ENCODE results near the gene POLD1.
A peak's percentile ranks its signal among the peaks of the same experiment; 100 is the strongest.

The POLD1 gene

DNA sequence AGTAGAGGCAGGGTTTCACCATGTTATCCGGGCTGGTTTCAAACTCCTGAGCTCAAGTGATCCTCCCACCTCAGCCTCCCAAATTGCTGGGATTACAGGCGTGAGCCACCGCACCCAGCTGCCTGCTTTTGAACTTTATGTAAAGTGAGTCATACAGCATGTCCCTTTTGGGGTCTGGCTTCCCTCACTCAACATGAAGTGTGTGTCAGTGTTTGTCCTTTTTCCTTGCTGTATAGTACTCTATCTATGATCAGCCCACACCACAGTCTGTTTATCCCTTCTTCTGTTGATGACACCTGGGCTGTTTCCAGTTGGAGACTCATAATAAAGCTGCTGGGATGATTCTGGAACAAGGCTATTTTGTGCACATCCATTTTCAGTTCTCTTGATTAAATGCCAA lies 36.7 kb downstream of the POLD1 start:
- 0 out of 2 replicates have a peak overlapping the region, but pooled peaks have one; percentile 83 for H3K9ac ChIP-seq (ENCODE audit: low read length)
- no peak for TF ChIP-seq EZH2phosphoT487 (conservative IDR thresholded peaks at IDR 0.05; ENCODE audit: low read length)
- TF ChIP-seq, protein P1, sequence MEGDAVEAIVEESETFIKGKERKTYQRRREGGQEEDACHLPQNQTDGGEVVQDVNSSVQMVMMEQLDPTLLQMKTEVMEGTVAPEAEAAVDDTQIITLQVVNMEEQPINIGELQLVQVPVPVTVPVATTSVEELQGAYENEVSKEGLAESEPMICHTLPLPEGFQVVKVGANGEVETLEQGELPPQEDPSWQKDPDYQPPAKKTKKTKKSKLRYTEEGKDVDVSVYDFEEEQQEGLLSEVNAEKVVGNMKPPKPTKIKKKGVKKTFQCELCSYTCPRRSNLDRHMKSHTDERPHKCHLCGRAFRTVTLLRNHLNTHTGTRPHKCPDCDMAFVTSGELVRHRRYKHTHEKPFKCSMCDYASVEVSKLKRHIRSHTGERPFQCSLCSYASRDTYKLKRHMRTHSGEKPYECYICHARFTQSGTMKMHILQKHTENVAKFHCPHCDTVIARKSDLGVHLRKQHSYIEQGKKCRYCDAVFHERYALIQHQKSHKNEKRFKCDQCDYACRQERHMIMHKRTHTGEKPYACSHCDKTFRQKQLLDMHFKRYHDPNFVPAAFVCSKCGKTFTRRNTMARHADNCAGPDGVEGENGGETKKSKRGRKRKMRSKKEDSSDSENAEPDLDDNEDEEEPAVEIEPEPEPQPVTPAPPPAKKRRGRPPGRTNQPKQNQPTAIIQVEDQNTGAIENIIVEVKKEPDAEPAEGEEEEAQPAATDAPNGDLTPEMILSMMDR (IDR thresholded peaks at IDR 0.05; ENCODE audit: insufficient read depth, low read length, poor library complexity, severe bottlenecking), result no peak
- peaks cover 52% of the 10 kb centered on the region for H3F3A ChIP-seq (ENCODE audit: insufficient read depth)
- peak overlapping the region; percentile 14 for H3K4me3 ChIP-seq (ENCODE audit: insufficient read depth, low read length, poor library complexity, severe bottlenecking)
- H3K9me2 ChIP-seq (replicated peaks; ENCODE audit: insufficient read depth, low read length), result no peaks in the 10 kb centered on the region
- peak overlapping the region; percentile 100 for H3K27ac ChIP-seq (ENCODE audit: low read depth, low read length)
- H3K79me2 ChIP-seq (ENCODE audit: insufficient read depth, low read length), result peaks cover 31% of the 10 kb centered on the region
- H2AFZ ChIP-seq (ENCODE audit: low read depth, low read length, severe bottlenecking), result no peak overlapping the region
- H3K9me3 ChIP-seq (ENCODE audit: insufficient read depth, low read length), result no peaks in the 10 kb centered on the region
- no peaks in the 10 kb centered on the region for H3K27me3 ChIP-seq (ENCODE audit: low read length)
- peak overlapping the region; percentile 96 for H3K4me2 ChIP-seq (ENCODE audit: low read depth, low read length, poor library complexity, severe bottlenecking)
- peaks cover 3% of the 10 kb centered on the region; the same call in 1 of the 2 replicates for H4K20me1 ChIP-seq (ENCODE audit: low read depth, low read length)
- peaks cover 15% of the 10 kb centered on the region for H3K36me3 ChIP-seq (ENCODE audit: low read length)

DNA sequence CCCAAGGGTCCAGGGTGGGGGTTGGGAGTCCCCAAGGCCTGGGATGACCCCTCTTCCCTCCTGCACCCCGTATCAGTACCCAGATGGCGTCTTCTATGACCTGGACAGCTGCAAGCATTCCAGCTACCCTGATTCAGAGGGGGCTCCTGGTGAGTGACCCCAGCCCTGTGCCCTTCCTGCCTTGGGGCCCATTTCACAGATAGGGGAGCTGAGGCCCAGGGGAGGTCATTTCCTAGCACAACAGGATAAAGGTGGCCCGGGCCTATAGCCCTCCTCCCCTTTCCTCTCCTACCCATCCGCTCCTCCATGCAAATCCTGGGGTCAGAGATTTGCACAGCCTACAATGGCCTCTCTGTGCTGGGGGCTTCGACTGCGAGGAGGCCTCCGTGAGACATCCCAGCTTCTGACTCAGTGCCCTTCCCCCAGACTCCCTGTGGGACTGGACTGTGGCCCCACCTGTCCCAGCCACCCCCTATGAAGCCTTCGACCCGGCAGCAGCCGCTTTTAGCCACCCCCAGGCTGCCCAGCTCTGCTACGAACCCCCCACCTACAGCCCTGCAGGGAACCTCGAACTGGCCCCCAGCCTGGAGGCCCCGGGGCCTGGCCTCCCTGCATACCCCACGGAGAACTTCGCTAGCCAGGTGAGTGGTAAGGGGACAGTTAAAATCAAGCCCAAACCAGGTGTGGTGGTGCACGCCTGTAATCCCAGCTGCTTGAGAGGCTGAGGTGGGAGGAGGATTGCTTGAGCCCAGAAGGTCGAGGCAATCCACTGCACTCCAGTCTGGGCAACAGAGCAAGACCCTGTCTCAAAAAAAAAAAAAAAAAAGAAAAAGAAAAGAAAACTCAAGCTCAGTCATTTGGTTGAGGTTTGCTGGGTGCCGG lies 38.5 kb downstream of the POLD1 start:
- H2AFZ ChIP-seq (ENCODE audit: low read depth, low read length, severe bottlenecking), result no peak overlapping the region
- peaks cover 31% of the 10 kb centered on the region for H3K79me2 ChIP-seq (ENCODE audit: insufficient read depth, low read length)
- H3K27ac ChIP-seq (ENCODE audit: low read depth, low read length), result peak overlapping the region; percentile 68
- peaks cover 15% of the 10 kb centered on the region for H3K36me3 ChIP-seq (ENCODE audit: low read length)
- H4K20me1 ChIP-seq (ENCODE audit: low read depth, low read length), result peaks cover 3% of the 10 kb centered on the region; the same call in 1 of the 2 replicates
- H3F3A ChIP-seq (ENCODE audit: insufficient read depth), result peaks cover 46% of the 10 kb centered on the region
- peak overlapping the region; percentile 21 for H3K9ac ChIP-seq (ENCODE audit: low read length)
- no peaks in the 10 kb centered on the region for H3K9me2 ChIP-seq (replicated peaks; ENCODE audit: insufficient read depth, low read length)
- H3K4me3 ChIP-seq (ENCODE audit: insufficient read depth, low read length, poor library complexity, severe bottlenecking), result no peak overlapping the region
- no peaks in the 10 kb centered on the region for H3K27me3 ChIP-seq (ENCODE audit: low read length)
- peak overlapping the region; percentile 36 for H3K4me2 ChIP-seq (ENCODE audit: low read depth, low read length, poor library complexity, severe bottlenecking)
- TF ChIP-seq EZH2phosphoT487 (conservative IDR thresholded peaks at IDR 0.05; ENCODE audit: low read length), result no peak
- TF ChIP-seq, protein P1 (IDR thresholded peaks at IDR 0.05; ENCODE audit: insufficient read depth, low read length, poor library complexity, severe bottlenecking), result no peak
- H3K9me3 ChIP-seq (ENCODE audit: insufficient read depth, low read length), result no peaks in the 10 kb centered on the region

DNA sequence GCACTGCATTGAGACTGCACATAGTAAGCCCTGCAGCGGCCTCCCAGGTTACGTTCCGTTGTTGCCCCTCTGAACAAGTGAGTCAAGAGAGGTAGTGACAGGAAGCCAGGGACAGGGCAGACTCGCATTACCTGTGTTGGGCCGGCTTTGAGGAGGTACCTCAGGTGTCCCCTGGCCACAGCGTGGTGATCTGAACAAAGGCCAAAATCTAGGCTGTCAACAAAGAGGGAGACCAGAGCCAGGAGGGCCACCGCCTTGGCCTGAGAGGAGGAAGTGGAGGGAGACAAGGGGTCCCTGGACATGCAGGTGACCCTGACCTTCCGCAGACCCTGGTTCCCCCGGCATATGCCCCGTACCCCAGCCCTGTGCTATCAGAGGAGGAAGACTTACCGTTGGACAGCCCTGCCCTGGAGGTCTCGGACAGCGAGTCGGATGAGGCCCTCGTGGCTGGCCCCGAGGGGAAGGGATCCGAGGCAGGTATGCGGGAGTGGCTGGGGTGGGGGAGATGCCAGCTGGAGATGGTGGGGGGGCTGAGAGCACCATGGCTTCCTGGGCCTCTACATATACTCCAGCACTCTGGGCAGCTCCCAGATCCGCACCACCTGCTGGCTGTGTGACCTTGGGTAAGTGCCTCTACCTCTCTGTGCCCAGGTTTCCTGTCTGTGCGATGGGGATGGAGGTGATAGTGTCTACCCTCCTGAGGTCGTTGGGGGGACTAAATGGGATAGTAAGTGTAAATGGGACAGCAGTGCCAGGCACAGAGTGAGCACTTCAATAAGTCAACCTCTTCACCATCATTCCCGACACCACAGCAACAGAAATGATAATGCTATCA lies 39.3 kb downstream of the POLD1 start:
- Histone ChIP-seq H3K4me3 (ENCODE audit: insufficient read depth, low read length, poor library complexity, severe bottlenecking) (no peak overlapping the region), H3K79me2 (ENCODE audit: insufficient read depth, low read length) (peaks cover 31% of the 10 kb centered on the region), H3K9me2 (replicated peaks; ENCODE audit: insufficient read depth, low read length) (no peaks in the 10 kb centered on the region), H3K27ac (ENCODE audit: low read depth, low read length) (no peak overlapping the region; the same call in 1 of the 2 replicates), H2AFZ (ENCODE audit: low read depth, low read length, severe bottlenecking) (no peak overlapping the region), H3F3A (ENCODE audit: insufficient read depth) (peaks cover 46% of the 10 kb centered on the region), H3K4me2 (ENCODE audit: low read depth, low read length, poor library complexity, severe bottlenecking) (no peak overlapping the region), H3K36me3 (ENCODE audit: low read length) (peaks cover 15% of the 10 kb centered on the region), H3K9me3 (ENCODE audit: insufficient read depth, low read length) (no peaks in the 10 kb centered on the region), H3K27me3 (ENCODE audit: low read length) (no peaks in the 10 kb centered on the region), H3K9ac (ENCODE audit: low read length) (no peak overlapping the region), H4K20me1 (ENCODE audit: low read depth, low read length) (peaks cover 3% of the 10 kb centered on the region; the same call in 1 of the 2 replicates)
- no peak for TF ChIP-seq EZH2phosphoT487 (conservative IDR thresholded peaks at IDR 0.05; ENCODE audit: low read length)
- TF ChIP-seq, protein P1 (IDR thresholded peaks at IDR 0.05; ENCODE audit: insufficient read depth, low read length, poor library complexity, severe bottlenecking), result no peak
